Caco-2 (cell line): ENCODE results near the gene TTC33. TPM values are rescaled to one million over a fixed set of nuclear protein-coding genes. Genes with fewer than 3 reads are reported as not detected.

Experiments
- BruUV-seq: library from RNA; stranded (reverse); fragments of 400-500 nt; replicated peaks from 2 replicates; lab custom pipeline; 2021; lab: Mats Ljungman, UMichigan
- CTCF ChIA-PET: fragments of 300-600 bp; sonication (Branson Sonifier 250); formaldehyde crosslinking; loops from one replicate; lab custom pipeline; 2022; ENCODE audit warnings: antibody characterized with exemption; lab: Charles Lee
- POLR2A ChIA-PET: fragments of 300-600 bp; sonication (Branson Sonifier 250); formaldehyde crosslinking; loops from one replicate; lab custom pipeline; 2022; ENCODE audit warnings: antibody characterized with exemption; lab: Charles Lee
- DNase-seq, 2 experiments: peaks; one replicate each; pipeline versions ENCODE4 v3.0.0 to v3.0.0-alpha.2; 2020 to 2022
- H3K27me3 ChIP-seq: replicated peaks from 2 replicates; pipeline ENCODE4 v1.6.0; 2011; ENCODE audit warnings: low read length; ENCODE audit not compliant: control insufficient read depth, insufficient read depth
- H3K36me3 ChIP-seq: 2 replicates; pipeline ENCODE4 v1.5.1; 2011; ENCODE audit warnings: low read length; ENCODE audit not compliant: control insufficient read depth, insufficient read depth
- H3K4me1 ChIP-seq: fragments of 250-450 bp; sonication (Bioruptor Pico); 2 replicates; pipeline ENCODE4 v1.5.1; 2020; ENCODE audit warnings: mild to moderate bottlenecking
- H3K4me3 ChIP-seq: 2 replicates; pipeline ENCODE4 v1.5.1; 2011; ENCODE audit warnings: low read depth, mild to moderate bottlenecking, control low read depth, low read length
- H3K9me3 ChIP-seq: fragments of 250-450 bp; sonication (Bioruptor Pico); 2 replicates; pipeline ENCODE4 v1.5.1; 2020; ENCODE audit warnings: mild to moderate bottlenecking, moderate library complexity
- H3K27ac Mint-ChIP-seq: one replicate; pipeline ENCODE4 v1.8.0; 2022; ENCODE audit warnings: mixed read lengths; ENCODE audit not compliant: unreplicated experiment
- H3K27me3 Mint-ChIP-seq: one replicate; pipeline ENCODE4 v1.8.0; 2022; ENCODE audit warnings: mixed read lengths; ENCODE audit not compliant: insufficient read depth, unreplicated experiment
- H3K36me3 Mint-ChIP-seq: one replicate; pipeline ENCODE4 v1.8.0; 2022; ENCODE audit warnings: mild to moderate bottlenecking, mixed read lengths; ENCODE audit not compliant: insufficient read depth, unreplicated experiment
- H3K4me1 Mint-ChIP-seq: one replicate; pipeline ENCODE4 v1.8.0; 2022; ENCODE audit warnings: low read depth, mixed read lengths; ENCODE audit not compliant: unreplicated experiment
- H3K4me3 Mint-ChIP-seq: one replicate; pipeline ENCODE4 v1.8.0; 2022; ENCODE audit warnings: mild to moderate bottlenecking, moderate library complexity, mixed read lengths; ENCODE audit not compliant: unreplicated experiment
- H3K9me3 Mint-ChIP-seq: one replicate; pipeline ENCODE4 v1.8.0; 2022; ENCODE audit warnings: mixed read lengths; ENCODE audit not compliant: unreplicated experiment
- CTCF ChIP-seq, 2 experiments: fragments of 200-600 bp in 1 of 2; IDR thresholded peaks; 1 replicate in 1 of 2; 2 replicates in 1 of 2; pipeline versions ENCODE4 v1.5.1 to v1.8.0; 2011 to 2022; ENCODE audit warnings: antibody characterized with exemption in 1 of 2, control low read depth in 1 of 2, inconsistent platforms in 1 of 2, low read depth in 1 of 2, low read length in 1 of 2, mild to moderate bottlenecking in 1 of 2, moderate library complexity in 1 of 2; ENCODE audit not compliant: insufficient read depth in 1 of 2, severe bottlenecking in 1 of 2, unreplicated experiment in 1 of 2
- intact Hi-C: fragments of 100-400 bp; cut with micrococcal nuclease; formaldehyde crosslinking; loops from one replicate; pipeline ENCODE4 v1.10.0; 2022; ENCODE audit not compliant: unreplicated experiment
- total RNA-seq: library from RNA; stranded (reverse); gene quantifications from 2 replicates; pipeline ENCODE4 v1.2.3, GENCODE V29; 2022

TTC33 gene
- total RNA-seq, 1 experiment from 2014 or later = 8.6 TPM

- Histone ChIP-seq H3K36me3 (0 out of 2 replicates have a peak, but pooled peaks cover 1% of the 10 kb centered on the region), H3K4me1 (peaks cover 20% of the 10 kb centered on the region), H3K9me3 (no peaks in the 10 kb centered on the region), H3K27me3 (no peaks in the 10 kb centered on the region), H3K4me3 (no peak overlapping the region)
- TF ChIP-seq CTCF (IDR thresholded peaks at IDR 0.05; ENCODE audit: insufficient read depth in 1 of 2, low read depth in 1 of 2, low read length in 1 of 2, severe bottlenecking in 1 of 2, unreplicated experiment in 1 of 2) = no peak
- ChIA-PET POLR2A (interaction anchor here (1.1 kb wide), 1 partner anchor 22 kb away, joined by 3 read pairs; the partner anchor contains the start of gene PRKAA1), CTCF (interaction anchor here (0.6 kb wide), 1 partner anchor 95 kb away, joined by 3 read pairs; no protein-coding TSS in a partner anchor)
- no TSS peak for BruUV-seq
- DNase-seq = no peak
- no peaks in the 10 kb centered on the region for H3K27me3 Mint-ChIP-seq
- peaks cover 18% of the 10 kb centered on the region for H3K4me1 Mint-ChIP-seq
- H3K9me3 Mint-ChIP-seq = no peaks in the 10 kb centered on the region
- H3K27ac Mint-ChIP-seq = no peak overlapping the region
- intact Hi-C loops = no loop called here
- H3K36me3 Mint-ChIP-seq = peaks cover 31% of the 10 kb centered on the region
- no peak overlapping the region for H3K4me3 Mint-ChIP-seq
These were observed 20.9 kb upstream of the TTC33 start for GRCh38 chr5:40776658-40776977.

GRCh38 chr5:40775846-40776657 lies 20.3 kb upstream of the TTC33 start:
- Mint-ChIP-seq H3K27me3 (no peaks in the 10 kb centered on the region), H3K36me3 (peaks cover 33% of the 10 kb centered on the region), H3K4me3 (no peak overlapping the region), H3K9me3 (no peaks in the 10 kb centered on the region), H3K4me1 (peaks cover 18% of the 10 kb centered on the region), H3K27ac (peak overlapping the region; percentile 44)
- ChIA-PET POLR2A (interaction anchor here (1.1 kb wide), 1 partner anchor 22 kb away, joined by 3 read pairs; the partner anchor contains the start of gene PRKAA1), CTCF (interaction anchor here (0.5 to 1.2 kb wide), 3 partner anchors 21 to 96 kb away, joined by 3 to 4 read pairs (median 3); no protein-coding TSS in a partner anchor)
- intact Hi-C loops = loop anchor here (2.0 kb wide), 1 partner anchor 19 kb away; no protein-coding TSS in a partner anchor
- no peak for DNase-seq
- Histone ChIP-seq H3K36me3 (0 out of 2 replicates have a peak, but pooled peaks cover 1% of the 10 kb centered on the region), H3K27me3 (no peaks in the 10 kb centered on the region), H3K4me3 (no peak overlapping the region), H3K4me1 (peaks cover 19% of the 10 kb centered on the region), H3K9me3 (no peaks in the 10 kb centered on the region)
- no peak for TF ChIP-seq CTCF (IDR thresholded peaks at IDR 0.05; ENCODE audit: insufficient read depth in 1 of 2, low read depth in 1 of 2, low read length in 1 of 2, severe bottlenecking in 1 of 2, unreplicated experiment in 1 of 2)
- TSS peak; percentile 5 for BruUV-seq

GRCh38 chr5:40775085-40775845 lies 19.5 kb upstream of the TTC33 start:
- Mint-ChIP-seq H3K27ac (peak overlapping the region; percentile 44), H3K4me1 (peaks cover 18% of the 10 kb centered on the region), H3K4me3 (no peak overlapping the region), H3K27me3 (no peaks in the 10 kb centered on the region), H3K9me3 (no peaks in the 10 kb centered on the region), H3K36me3 (peaks cover 40% of the 10 kb centered on the region)
- CTCF ChIA-PET = interaction anchor here (0.5 to 1.2 kb wide), 4 partner anchors 9 to 24 kb away, joined by 3 to 4 read pairs (median 4); partner anchors contain the start of gene PRKAA1
- no peak for TF ChIP-seq CTCF (IDR thresholded peaks at IDR 0.05; ENCODE audit: insufficient read depth in 1 of 2, low read depth in 1 of 2, low read length in 1 of 2, severe bottlenecking in 1 of 2, unreplicated experiment in 1 of 2)
- H3K36me3 ChIP-seq = no peaks in the 10 kb centered on the region
- peaks cover 19% of the 10 kb centered on the region for H3K4me1 ChIP-seq
- no peak for DNase-seq
- no peaks in the 10 kb centered on the region for H3K27me3 ChIP-seq
- POLR2A ChIA-PET = interaction anchor here (1.0 kb wide), 1 partner anchor 23 kb away, joined by 3 read pairs; the partner anchor contains the start of gene PRKAA1
- intact Hi-C loops = loop anchor here (2.0 kb wide), 1 partner anchor 18 kb away; no protein-coding TSS in a partner anchor
- no peak overlapping the region for H3K4me3 ChIP-seq
- BruUV-seq = no TSS peak
- H3K9me3 ChIP-seq = no peaks in the 10 kb centered on the region
